ENCODE results near the gene STXBP6.

Gene STXBP6

GRCh38 chr14:25038044-25038668 lies 11.8 kb downstream of the STXBP6 start:
- no peak for TF ChIP-seq TCF4 (CRISPR knock-in tag; IDR thresholded peaks at IDR 0.05; ENCODE audit: borderline replicate concordance)
- no peak for TF ChIP-seq GLIS3 (CRISPR knock-in tag; IDR thresholded peaks at IDR 0.05)
- no peak for TF ChIP-seq RARB (CRISPR knock-in tag; IDR thresholded peaks at IDR 0.05)
- no peak for TF ChIP-seq POU6F1 (CRISPR knock-in tag; IDR thresholded peaks at IDR 0.05; ENCODE audit: borderline replicate concordance, low read depth)
- no peak for TF ChIP-seq ARNTL (CRISPR knock-in tag; IDR thresholded peaks at IDR 0.05; ENCODE audit: borderline replicate concordance, low read depth)
- TF ChIP-seq BACH2 (CRISPR knock-in tag; IDR thresholded peaks at IDR 0.05; ENCODE audit: borderline replicate concordance), result no peak
- no peak for TF ChIP-seq ZFP30 (CRISPR knock-in tag; IDR thresholded peaks at IDR 0.05)
- no peak for ATAC-seq

- TF ChIP-seq ESRRG (CRISPR knock-in tag; IDR thresholded peaks at IDR 0.05), result no peak
- no peak for TF ChIP-seq ZFP30 (CRISPR knock-in tag; IDR thresholded peaks at IDR 0.05)
- no peak for TF ChIP-seq GLIS3 (CRISPR knock-in tag; IDR thresholded peaks at IDR 0.05)
- no peak for TF ChIP-seq ISL1 (CRISPR knock-in tag; IDR thresholded peaks at IDR 0.05)
- TF ChIP-seq POU6F1 (CRISPR knock-in tag; IDR thresholded peaks at IDR 0.05; ENCODE audit: borderline replicate concordance, low read depth), result no peak
- TF ChIP-seq BACH2 (CRISPR knock-in tag; IDR thresholded peaks at IDR 0.05; ENCODE audit: borderline replicate concordance), result no peak
- no peak for TF ChIP-seq CREB5 (CRISPR knock-in tag; IDR thresholded peaks at IDR 0.05; ENCODE audit: low read depth)
- TF ChIP-seq PATZ1 (CRISPR knock-in tag; IDR thresholded peaks at IDR 0.05; ENCODE audit: borderline replicate concordance), result no peak
- TF ChIP-seq TSHZ2 (CRISPR knock-in tag; IDR thresholded peaks at IDR 0.05), result no peak
- no peak for TF ChIP-seq ZNF565 (CRISPR knock-in tag; conservative IDR thresholded peaks at IDR 0.05; ENCODE audit: low read depth)
- TF ChIP-seq ZNF8 (CRISPR knock-in tag; IDR thresholded peaks at IDR 0.05), result no peak
- TF ChIP-seq CSDC2 (CRISPR knock-in tag; IDR thresholded peaks at IDR 0.05), result no peak
- ATAC-seq, result no peak
Measured at GRCh38 chr14:25037032-25037431, 12.9 kb downstream of the STXBP6 start.

- no peak for ATAC-seq
- TF ChIP-seq ARNTL (CRISPR knock-in tag; IDR thresholded peaks at IDR 0.05; ENCODE audit: borderline replicate concordance, low read depth), result no peak
- TF ChIP-seq ZFP3 (CRISPR knock-in tag; IDR thresholded peaks at IDR 0.05), result no peak
- TF ChIP-seq TOX (CRISPR knock-in tag; IDR thresholded peaks at IDR 0.05; ENCODE audit: borderline replicate concordance), result no peak
- no peak for TF ChIP-seq CSDC2 (CRISPR knock-in tag; IDR thresholded peaks at IDR 0.05)
- TF ChIP-seq ZC3H10 (CRISPR knock-in tag; IDR thresholded peaks at IDR 0.05), result no peak
- TF ChIP-seq ESRRG (CRISPR knock-in tag; IDR thresholded peaks at IDR 0.05), result no peak
- TF ChIP-seq SNAI2 (CRISPR knock-in tag; IDR thresholded peaks at IDR 0.05), result no peak
- TF ChIP-seq CREB5 (CRISPR knock-in tag; IDR thresholded peaks at IDR 0.05; ENCODE audit: low read depth), result no peak
- no peak for TF ChIP-seq ZNF565 (CRISPR knock-in tag; conservative IDR thresholded peaks at IDR 0.05; ENCODE audit: low read depth)
- no peak for TF ChIP-seq TCF4 (CRISPR knock-in tag; IDR thresholded peaks at IDR 0.05; ENCODE audit: borderline replicate concordance)
- TF ChIP-seq BACH2 (CRISPR knock-in tag; IDR thresholded peaks at IDR 0.05; ENCODE audit: borderline replicate concordance), result no peak
- TF ChIP-seq OSR1 (CRISPR knock-in tag; IDR thresholded peaks at IDR 0.05), result no peak
- no peak for TF ChIP-seq RARB (CRISPR knock-in tag; IDR thresholded peaks at IDR 0.05)
- TF ChIP-seq ZNF70 (CRISPR knock-in tag; IDR thresholded peaks at IDR 0.05), result no peak
Measured at GRCh38 chr14:25034803-25035681, 14.9 kb downstream of the STXBP6 start.
